ENCODE measurements around the gene UBR1. TPM values are rescaled to one million over a fixed set of nuclear protein-coding genes. Genes with fewer than 3 reads are reported as not detected.

The UBR1 gene
- total RNA-seq, 1 experiment from 2014 or later: 18.9 TPM

- no peak for ATAC-seq
- Mint-ChIP-seq H3K4me1 (peaks cover 5% of the 10 kb centered on the region), H3K27ac (peak overlapping the region; percentile 42), H3K27me3 (ENCODE audit: low read depth) (no peaks in the 10 kb centered on the region), H3K36me3 (no peaks in the 10 kb centered on the region), H3K9me3 (no peaks in the 10 kb centered on the region), H3K4me3 (no peak overlapping the region)
- DNase-seq (ENCODE audit: low spot score): no peak
- CTCF ChIA-PET: interaction anchor here (1.4 kb wide), 1 partner anchor 23 kb away, joined by 3 read pairs; no protein-coding TSS in a partner anchor
- POLR2A ChIA-PET: no interaction called here
- no peak for TF ChIP-seq SMAD3 (CRISPR knock-in tag; IDR thresholded peaks at IDR 0.05; ENCODE audit: borderline replicate concordance)
- no peak for TF ChIP-seq ATF3 (CRISPR knock-in tag; conservative IDR thresholded peaks at IDR 0.05)
- no peak for TF ChIP-seq ATF6 (CRISPR knock-in tag; IDR thresholded peaks at IDR 0.05)
- TF ChIP-seq AFF4 (CRISPR knock-in tag; IDR thresholded peaks at IDR 0.05; ENCODE audit: borderline replicate concordance): no peak
- TF ChIP-seq SMAD4 (CRISPR knock-in tag; IDR thresholded peaks at IDR 0.05): no peak
- no peak for TF ChIP-seq EMX1 (CRISPR knock-in tag; IDR thresholded peaks at IDR 0.05)
- TF ChIP-seq ZNF121 (CRISPR knock-in tag; IDR thresholded peaks at IDR 0.05): no peak
- TF ChIP-seq E2F4 (CRISPR knock-in tag; IDR thresholded peaks at IDR 0.05; ENCODE audit: borderline replicate concordance, low read depth): no peak
- TF ChIP-seq CREB1 (CRISPR knock-in tag; IDR thresholded peaks at IDR 0.05): no peak
- TF ChIP-seq, protein P1, sequence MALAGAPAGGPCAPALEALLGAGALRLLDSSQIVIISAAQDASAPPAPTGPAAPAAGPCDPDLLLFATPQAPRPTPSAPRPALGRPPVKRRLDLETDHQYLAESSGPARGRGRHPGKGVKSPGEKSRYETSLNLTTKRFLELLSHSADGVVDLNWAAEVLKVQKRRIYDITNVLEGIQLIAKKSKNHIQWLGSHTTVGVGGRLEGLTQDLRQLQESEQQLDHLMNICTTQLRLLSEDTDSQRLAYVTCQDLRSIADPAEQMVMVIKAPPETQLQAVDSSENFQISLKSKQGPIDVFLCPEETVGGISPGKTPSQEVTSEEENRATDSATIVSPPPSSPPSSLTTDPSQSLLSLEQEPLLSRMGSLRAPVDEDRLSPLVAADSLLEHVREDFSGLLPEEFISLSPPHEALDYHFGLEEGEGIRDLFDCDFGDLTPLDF (CRISPR knock-in tag; IDR thresholded peaks at IDR 0.05): no peak
- no peak for TF ChIP-seq FOXP1 (CRISPR knock-in tag; IDR thresholded peaks at IDR 0.05; ENCODE audit: borderline replicate concordance)
- no peak for TF ChIP-seq HMGXB4 (CRISPR knock-in tag; IDR thresholded peaks at IDR 0.05)
- no peak for TF ChIP-seq ZNF396 (CRISPR knock-in tag; IDR thresholded peaks at IDR 0.05; ENCODE audit: borderline replicate concordance)
- no peak for TF ChIP-seq GABPB1 (CRISPR knock-in tag; IDR thresholded peaks at IDR 0.05)
- TF ChIP-seq ERG (CRISPR knock-in tag; IDR thresholded peaks at IDR 0.05): no peak
- TF ChIP-seq, protein P2, sequence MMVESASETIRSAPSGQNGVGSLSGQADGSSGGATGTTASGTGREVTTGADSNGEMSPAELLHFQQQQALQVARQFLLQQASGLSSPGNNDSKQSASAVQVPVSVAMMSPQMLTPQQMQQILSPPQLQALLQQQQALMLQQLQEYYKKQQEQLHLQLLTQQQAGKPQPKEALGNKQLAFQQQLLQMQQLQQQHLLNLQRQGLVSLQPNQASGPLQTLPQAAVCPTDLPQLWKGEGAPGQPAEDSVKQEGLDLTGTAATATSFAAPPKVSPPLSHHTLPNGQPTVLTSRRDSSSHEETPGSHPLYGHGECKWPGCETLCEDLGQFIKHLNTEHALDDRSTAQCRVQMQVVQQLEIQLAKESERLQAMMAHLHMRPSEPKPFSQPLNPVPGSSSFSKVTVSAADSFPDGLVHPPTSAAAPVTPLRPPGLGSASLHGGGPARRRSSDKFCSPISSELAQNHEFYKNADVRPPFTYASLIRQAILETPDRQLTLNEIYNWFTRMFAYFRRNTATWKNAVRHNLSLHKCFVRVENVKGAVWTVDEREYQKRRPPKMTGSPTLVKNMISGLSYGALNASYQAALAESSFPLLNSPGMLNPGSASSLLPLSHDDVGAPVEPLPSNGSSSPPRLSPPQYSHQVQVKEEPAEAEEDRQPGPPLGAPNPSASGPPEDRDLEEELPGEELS (CRISPR knock-in tag; IDR thresholded peaks at IDR 0.05): no peak
- TF ChIP-seq MYBL2 (CRISPR knock-in tag; IDR thresholded peaks at IDR 0.05): no peak
- TF ChIP-seq NR2C2 (CRISPR knock-in tag; IDR thresholded peaks at IDR 0.05): no peak
- no peak for TF ChIP-seq CDX4 (CRISPR knock-in tag; IDR thresholded peaks at IDR 0.05; ENCODE audit: borderline replicate concordance)
Measured at GRCh38 chr15:42903388-42904324, 202.2 kb downstream of the UBR1 start.
